HCT116 (cell line): Measurements from ENCODE around the gene CSTF2T. TPM values are rescaled to one million over a fixed set of nuclear protein-coding genes. Genes with fewer than 3 reads are reported as not detected.

ENCODE experiments used
- ATAC-seq: fragments of 200-7000 bp; cut with Tn5 transposase; 2 replicates; pipeline ENCODE4 v1.9.1; 2020; ENCODE audit warnings: mild to moderate bottlenecking, moderate library complexity
- BruUV-seq: library from RNA; stranded (reverse); fragments of 400-500 nt; replicated peaks from 2 replicates; lab custom pipeline; 2021; lab: Mats Ljungman, UMichigan
- CTCF ChIA-PET: fragments of 300-600 bp; sonication (Branson Sonifier 250); formaldehyde crosslinking; loops from one replicate; lab custom pipeline; 2021; ENCODE audit warnings: antibody characterized with exemption; lab: Charles Lee
- POLR2A ChIA-PET: fragments of 300-600, 350-600 bp; sonication (Branson Sonifier 250); formaldehyde crosslinking; loops from one replicate; lab custom pipeline; 2021; ENCODE audit warnings: antibody characterized with exemption; lab: Charles Lee
- RAD21 ChIA-PET, 2 experiments: fragments of 300-600 bp; sonication (Branson Sonifier 250); formaldehyde crosslinking; loops; one replicate each; lab custom pipeline; 2023; ENCODE audit warnings: low total read pairs in 2 of 2; ENCODE audit not compliant: uncharacterized antibody in 2 of 2, unreplicated experiment in 2 of 2, low non-redundant PET in 1 of 2; lab: Charles Lee
- DNase-seq: peaks from one replicate; pipeline ENCODE4 v3.0.0-alpha.2; 2010; ENCODE audit warnings: low read depth, low spot score
- H2AFZ ChIP-seq: fragments of 200-600 bp; shearing (Covaris generic), sonication (generic); 2 replicates; pipeline ENCODE4 v1.6.1; 2017; ENCODE audit warnings: low read depth, mixed run types, mixed read lengths, antibody characterized with exemption, low read length; ENCODE audit not compliant: poor library complexity, severe bottlenecking
- H3K27ac ChIP-seq: 2 replicates; pipeline ENCODE4 v1.5.1; 2012; ENCODE audit warnings: low read depth, low read length
- H3K27me3 ChIP-seq: fragments of 200-600 bp; sonication (generic); 2 replicates; pipeline ENCODE4 v1.6.1; 2016; ENCODE audit warnings: mixed run types, low read length, mixed read lengths; ENCODE audit not compliant: insufficient read depth
- H3K36me3 ChIP-seq, 2 experiments: fragments of 200-500 bp in 1 of 2; fragments of 200-600 bp in 1 of 2; sonication (Bioruptor generic) in 1 of 2; sonication (generic) in 1 of 2; 2 replicates each; pipeline versions ENCODE4 v1.5.1 to v1.6.1; 2014 to 2016; ENCODE audit warnings: low read length in 2 of 2, inconsistent platforms in 1 of 2, mixed read lengths in 1 of 2, mixed run types in 1 of 2; ENCODE audit not compliant: insufficient read depth in 2 of 2, control insufficient read depth in 1 of 2
- H3K4me1 ChIP-seq, 2 experiments: fragments of 200-600 bp in 1 of 2; sonication (generic) in 1 of 2; 2 replicates each; pipeline versions ENCODE4 v1.5.1 to v1.6.1; 2012 to 2017; ENCODE audit warnings: low read length in 2 of 2, inconsistent platforms in 1 of 2, mild to moderate bottlenecking in 1 of 2, mixed read lengths in 1 of 2, mixed run types in 1 of 2, moderate library complexity in 1 of 2; ENCODE audit not compliant: insufficient read depth in 2 of 2, control insufficient read depth in 1 of 2
- H3K4me2 ChIP-seq: fragments of 200-600 bp; sonication (generic); 2 replicates; pipeline ENCODE4 v1.6.1; 2017; ENCODE audit warnings: mixed run types, low read length, mixed read lengths
- H3K4me3 ChIP-seq, 2 experiments: fragments of 200-600 bp in 1 of 2; sonication (generic) in 1 of 2; replicated peaks in 1 of 2; 2 replicates each; pipeline ENCODE4 v1.5.1; 2011 to 2016; ENCODE audit warnings: low read length in 2 of 2, control low read depth in 1 of 2, low read depth in 1 of 2, mild to moderate bottlenecking in 1 of 2, mixed read lengths in 1 of 2, mixed run types in 1 of 2
- H3K79me2 ChIP-seq: fragments of 200-600 bp; sonication (generic); 2 replicates; pipeline ENCODE4 v1.6.1; 2017; ENCODE audit warnings: mild to moderate bottlenecking, mixed run types, low read length, moderate library complexity, mixed read lengths; ENCODE audit not compliant: insufficient read depth
- H3K9ac ChIP-seq: fragments of 200-600 bp; sonication (generic); 2 replicates; pipeline ENCODE4 v1.6.1; 2016; ENCODE audit warnings: low read length, mixed read lengths
- H3K9me2 ChIP-seq: fragments of 200-600 bp; sonication (generic), shearing (Covaris generic); 2 replicates; pipeline ENCODE4 v1.6.1; 2017; ENCODE audit warnings: mixed run types, mild to moderate bottlenecking, moderate library complexity; ENCODE audit not compliant: insufficient read depth
- H3K9me3 ChIP-seq, 2 experiments: fragments of 200-500 bp in 1 of 2; fragments of 200-600 bp in 1 of 2; sonication (Bioruptor generic) in 1 of 2; sonication (generic) in 1 of 2; 2 replicates each; pipeline ENCODE4 v1.6.1; 2014 to 2017; ENCODE audit warnings: low read length in 2 of 2, mixed read lengths in 2 of 2, inconsistent platforms in 1 of 2, low read depth in 1 of 2, mild to moderate bottlenecking in 1 of 2, mixed run types in 1 of 2, moderate library complexity in 1 of 2; ENCODE audit not compliant: control insufficient read depth in 1 of 2, insufficient read depth in 1 of 2
- H4K20me1 ChIP-seq: fragments of 200-600 bp; sonication (generic), shearing (Covaris generic); 2 replicates; pipeline ENCODE4 v1.6.1; 2017; ENCODE audit warnings: mixed run types, mild to moderate bottlenecking, moderate library complexity; ENCODE audit not compliant: insufficient read depth
- CBX3 ChIP-seq: IDR thresholded peaks from 2 replicates; pipeline ENCODE4 v1.6.1; 2012; ENCODE audit warnings: low read depth
- CEBPB ChIP-seq: IDR thresholded peaks from 2 replicates; pipeline ENCODE4 v1.6.1; 2012; ENCODE audit warnings: low read depth
- EGR1 ChIP-seq: IDR thresholded peaks from 2 replicates; pipeline ENCODE4 v1.6.1; 2012; ENCODE audit warnings: low read depth
- FOSL1 ChIP-seq: IDR thresholded peaks from 2 replicates; pipeline ENCODE4 v1.6.1; 2012; ENCODE audit warnings: low read depth
- JUND ChIP-seq: IDR thresholded peaks from 2 replicates; pipeline ENCODE4 v1.6.1; 2012
- POLR2A ChIP-seq: IDR thresholded peaks from 2 replicates; pipeline ENCODE4 v1.7.0; 2011; ENCODE audit warnings: borderline replicate concordance; ENCODE audit not compliant: insufficient read depth, insufficient read length; ENCODE audit errors: extremely low read depth
- POLR2AphosphoS5 ChIP-seq: IDR thresholded peaks from 2 replicates; pipeline ENCODE4 v1.6.1; 2011; ENCODE audit warnings: mild to moderate bottlenecking, low read depth, low read length, moderate library complexity
- REST ChIP-seq: IDR thresholded peaks from 2 replicates; pipeline ENCODE4 v1.6.1; 2012; ENCODE audit warnings: low read depth
- SIN3A ChIP-seq: IDR thresholded peaks from 2 replicates; pipeline ENCODE4 v1.6.1; 2012; ENCODE audit warnings: low read depth
- SP1 ChIP-seq: IDR thresholded peaks from 2 replicates; pipeline ENCODE4 v1.6.1; 2012; ENCODE audit warnings: low read depth
- SRF ChIP-seq: IDR thresholded peaks from 2 replicates; pipeline ENCODE4 v1.6.1; 2012; ENCODE audit warnings: low read depth
- TCF7L2 ChIP-seq: IDR thresholded peaks from 2 replicates; pipeline ENCODE4 v1.7.0; 2011; ENCODE audit warnings: borderline replicate concordance, inconsistent platforms; ENCODE audit not compliant: insufficient read depth, insufficient read length; ENCODE audit errors: extremely low read depth
- YY1 ChIP-seq: IDR thresholded peaks from 2 replicates; pipeline ENCODE4 v1.6.1; 2011; ENCODE audit warnings: low read length, low read depth, moderate library complexity, mild to moderate bottlenecking; ENCODE audit not compliant: insufficient replicate concordance; ENCODE audit errors: extremely low read depth
- ZBTB33 ChIP-seq: IDR thresholded peaks from 2 replicates; pipeline ENCODE4 v1.6.1; 2011; ENCODE audit warnings: mild to moderate bottlenecking, low read length, moderate library complexity; ENCODE audit not compliant: insufficient replicate concordance; ENCODE audit errors: extremely low read depth
- ZFX ChIP-seq: fragments of 450-650 bp; IDR thresholded peaks from 2 replicates; pipeline ENCODE4 v1.6.1; 2017
- ZNF274 ChIP-seq: fragments of 200-500 bp; sonication (Bioruptor generic); IDR thresholded peaks from 2 replicates; pipeline ENCODE4 v1.6.1; 2014; ENCODE audit warnings: mild to moderate bottlenecking, low read depth, low read length, inconsistent platforms
- intact Hi-C: fragments of 100-400 bp; cut with micrococcal nuclease; formaldehyde crosslinking; loops from 2 replicates; pipeline ENCODE4 v1.10.0; 2022
- total RNA-seq: library from RNA; stranded (reverse); gene quantifications from one replicate; pipeline ENCODE4 v1.2.1, GENCODE V29; 2021; ENCODE audit not compliant: unreplicated experiment

The CSTF2T gene
- total RNA-seq, 1 experiment from 2014 or later, result 18.5 TPM

- H3K27ac ChIP-seq, result no peak overlapping the region
- RAD21 ChIA-PET, result no interaction called here
- H3K9me2 ChIP-seq, result no peaks in the 10 kb centered on the region
- H3K4me1 ChIP-seq, result no peaks in the 10 kb centered on the region
- H3K4me3 ChIP-seq, result no peak overlapping the region
- TF ChIP-seq SP1 (no peak), YY1 (no peak), TCF7L2 (no peak), ZBTB33 (no peak), ZNF274 (no peak), JUND (no peak), POLR2A (no peak), REST (no peak), CEBPB (no peak), POLR2AphosphoS5 (no peak), EGR1 (no peak), ZFX (no peak), SIN3A (no peak), FOSL1 (no peak), CBX3 (no peak), SRF (no peak)
- CTCF ChIA-PET, result no interaction called here
- no peak for DNase-seq
- ATAC-seq, result no peak
- H4K20me1 ChIP-seq, result no peaks in the 10 kb centered on the region
- POLR2A ChIA-PET, result no interaction called here
- H3K27me3 ChIP-seq, result peaks cover 30% of the 10 kb centered on the region
- H3K79me2 ChIP-seq, result no peaks in the 10 kb centered on the region
- H3K9ac ChIP-seq, result no peak overlapping the region
- no peak overlapping the region for H2AFZ ChIP-seq
- intact Hi-C loops, result no loop called here
- H3K4me2 ChIP-seq, result no peak overlapping the region
- no TSS peak for BruUV-seq
- no peaks in the 10 kb centered on the region for H3K9me3 ChIP-seq
- H3K36me3 ChIP-seq, result no peaks in the 10 kb centered on the region
Observed at GRCh38 chr10:51711519-51711891, 12.1 kb upstream of the CSTF2T start.
